Stomach (tissue), 9 donors: ENCODE measurements around the gene STK32C. TPM values are rescaled to one million over a fixed set of nuclear protein-coding genes. Genes with fewer than 3 reads are reported as not detected.

Experiments used
- DNase-seq, 2 donors: peaks; one replicate each; pipeline versions ENCODE4 v3.0.0 to v3.0.0-alpha.2; 2013 to 2019
- H3K27ac ChIP-seq, 5 donors: fragments of 200-600 bp in 4 of 5; sonication (generic) in 4 of 5; one replicate each; pipeline ENCODE4 v1.5.1; 2013 to 2019; ENCODE audit warnings: mild to moderate bottlenecking in 1 of 5, moderate library complexity in 1 of 5
- H3K27me3 ChIP-seq, 3 donors: fragments of 200-600 bp; sonication (generic); one replicate each; pipeline ENCODE4 v1.5.1; 2017 to 2019; ENCODE audit warnings: mixed run types in 1 of 3
- H3K36me3 ChIP-seq, 4 donors: fragments of 200-600 bp; sonication (generic); 1 replicate in 3 of 4; 2 replicates in 1 of 4; pipeline ENCODE4 v1.5.1; 2016 to 2019
- H3K4me1 ChIP-seq, 4 donors: fragments of 200-600 bp; sonication (generic); one replicate each; pipeline ENCODE4 v1.5.1; 2016 to 2019
- H3K4me3 ChIP-seq, 4 donors: fragments of 200-600 bp; sonication (generic) in 3 of 4; one replicate each; pipeline ENCODE4 v1.5.1; 2016 to 2019; ENCODE audit warnings: mild to moderate bottlenecking in 1 of 4
- H3K9me3 ChIP-seq, 4 donors: fragments of 200-600 bp; sonication (generic); one replicate each; pipeline ENCODE4 v1.5.1; 2016 to 2019
- CTCF ChIP-seq, 7 experiments: fragments of 450-650 bp in 4 of 7; fragments of 200-600 bp in 3 of 7; sonication (generic) in 3 of 7; IDR thresholded peaks; one replicate each; pipeline ENCODE4 v1.5.1; 2016 to 2019; ENCODE audit warnings: antibody characterized with exemption in 7 of 7, control low read depth in 2 of 7, mild to moderate bottlenecking in 1 of 7
- EP300 ChIP-seq: sonication (generic); formaldehyde crosslinking; IDR thresholded peaks from one replicate; pipeline ENCODE4 v1.6.1; 2017; ENCODE audit warnings: antibody characterized with exemption
- POLR2A ChIP-seq, 4 donors: fragments of 450-650 bp; IDR thresholded peaks; one replicate each; pipeline ENCODE4 v1.6.1; 2016; ENCODE audit warnings: antibody characterized with exemption in 4 of 4, control low read depth in 2 of 4, mild to moderate bottlenecking in 1 of 4, moderate library complexity in 1 of 4
- POLR2AphosphoS5 ChIP-seq, 3 donors: sonication (generic); formaldehyde crosslinking; IDR thresholded peaks; one replicate each; pipeline ENCODE4 v1.6.1; 2016; ENCODE audit warnings: antibody characterized with exemption in 3 of 3
- WGBS, 5 donors: extraction: QIAGEN DNeasy Blood & Tissue Kit in 3 of 5; methylation state at CpG; one replicate each; pipeline versions ENCODE4 v1.1.5 to v1.1.7; 2013 to 2018; 5-methylcytosine and 5-hydroxymethylcytosine counted together
- intact Hi-C: fragments of 100-400 bp; cut with DNase I; formaldehyde crosslinking; loops from one replicate; pipeline ENCODE4 v1.15.1; 2023; ENCODE audit warnings: low total_unique reads
- polyA plus RNA-seq, 3 donors: library from polyadenylated mRNA; stranded (reverse); fragments of 200-250 nt; gene quantifications; one replicate each; pipeline ENCODE4 v1.2.3, GENCODE V29; 2013
- total RNA-seq, 5 donors: library from RNA; depleted of rRNA; stranded (reverse); fragments of >200 nt; gene quantifications; one replicate each; pipeline versions ENCODE4 v1.1.0 to v1.2.3, GENCODE V29; 2014 to 2016
- donor health status: healthy with polysubstance abuse.
- donor health status: Bipolar disorder and iron deficiency.
- donor health status: healthy.

STK32C gene
- total and polyA plus RNA-seq, 8 donors = 1.6 to 71.0 (median 7.9) TPM; not detected in 1

- intact Hi-C loops = no loop called here
- Histone ChIP-seq H3K4me3 (no peak overlapping the region), H3K27me3 (peaks cover 0 to 64% (median 0%) of the 10 kb centered on the region in 3 donors), H3K4me1 (peaks cover 0 to under 1% (median under 1%) of the 10 kb centered on the region in 4 donors), H3K36me3 (peaks cover 0 to 20% (median 6%) of the 10 kb centered on the region in 4 donors), H3K27ac (no peak overlapping the region), H3K9me3 (no peaks in the 10 kb centered on the region)
- WGBS, 5 donors = 75 to 84% (median 79%) methylated on average over 22 to 36 of the region's 36 CpGs
- DNase-seq = no peak
- no peak for TF ChIP-seq EP300
- no peak for TF ChIP-seq CTCF (IDR thresholded peaks at IDR 0.05)
- no peak for TF ChIP-seq POLR2AphosphoS5 (IDR thresholded peaks at IDR 0.05)
- no peak for TF ChIP-seq POLR2A (IDR thresholded peaks at IDR 0.05)
Observed at GRCh38 chr10:132170561-132171361, 137.0 kb downstream of the STK32C start.

- no peaks in the 10 kb centered on the region for H3K4me1 ChIP-seq
- H3K27ac ChIP-seq = no peak overlapping the region
- DNase-seq = no peak
- no peak overlapping the region for H3K4me3 ChIP-seq
- 85 to 96% (median 87%) methylated on average over 9 to 46 of the region's 46 CpGs for WGBS, 5 donors
- H3K36me3 ChIP-seq = peaks cover 0 to 20% (median 6%) of the 10 kb centered on the region in 4 donors
- intact Hi-C loops = no loop called here
- TF ChIP-seq POLR2A (IDR thresholded peaks at IDR 0.05) (no peak), EP300 (no peak), POLR2AphosphoS5 (IDR thresholded peaks at IDR 0.05) (no peak), CTCF (IDR thresholded peaks at IDR 0.05) (no peak)
- H3K9me3 ChIP-seq = no peaks in the 10 kb centered on the region
- peaks cover 0 to 64% (median 3%) of the 10 kb centered on the region in 3 donors for H3K27me3 ChIP-seq
Observed at GRCh38 chr10:132169766-132170560, 137.8 kb downstream of the STK32C start.

GRCh38 chr10:132169031-132169765 lies 138.6 kb downstream of the STK32C start:
- Histone ChIP-seq H3K27me3 (peaks cover 0 to 66% (median 3%) of the 10 kb centered on the region in 3 donors), H3K27ac (no peak overlapping the region), H3K36me3 (peaks cover 0 to 20% (median 8%) of the 10 kb centered on the region in 4 donors), H3K4me3 (no peak overlapping the region), H3K9me3 (no peaks in the 10 kb centered on the region), H3K4me1 (no peaks in the 10 kb centered on the region)
- TF ChIP-seq EP300 (no peak), POLR2AphosphoS5 (IDR thresholded peaks at IDR 0.05) (no peak), POLR2A (IDR thresholded peaks at IDR 0.05) (no peak), CTCF (IDR thresholded peaks at IDR 0.05) (no peak)
- WGBS, 5 donors = 79 to 93% (median 88%) methylated on average over 13 to 42 of the region's 42 CpGs
- intact Hi-C loops = no loop called here
- no peak for DNase-seq

- DNase-seq = no peak
- 72 to 87% (median 81%) methylated on average over 6 to 28 of the region's 28 CpGs for WGBS, 5 donors
- intact Hi-C loops = no loop called here
Observed at GRCh38 chr10:132168571-132169030, 139.1 kb downstream of the STK32C start.

More at GRCh38 chr10:132168571-132169030, 139.1 kb downstream of the STK32C start:
- Histone ChIP-seq H3K36me3 (peaks cover 0 to 20% (median 8%) of the 10 kb centered on the region in 4 donors), H3K27me3 (peaks cover 0 to 70% (median 5%) of the 10 kb centered on the region in 3 donors), H3K4me3 (no peak overlapping the region), H3K27ac (no peak overlapping the region), H3K9me3 (no peaks in the 10 kb centered on the region), H3K4me1 (peaks cover under 1 to 5% (median 1%) of the 10 kb centered on the region in 4 donors)
- no peak for TF ChIP-seq CTCF (IDR thresholded peaks at IDR 0.05)
